Mucosa of stomach (tissue), 1 donor: ENCODE data around the gene TMEM244.

ENCODE experiments used
- H3K27me3 ChIP-seq: one replicate; pipeline ENCODE4 v1.7.0; 2013; ENCODE audit warnings: mild to moderate bottlenecking, low read length; ENCODE audit not compliant: control insufficient read depth, insufficient read depth
- H3K36me3 ChIP-seq: one replicate; pipeline ENCODE4 v1.7.0; 2013; ENCODE audit warnings: low read length; ENCODE audit not compliant: control insufficient read depth, insufficient read depth
- H3K4me1 ChIP-seq: one replicate; pipeline ENCODE4 v1.7.0; 2013; ENCODE audit warnings: mild to moderate bottlenecking, low read length; ENCODE audit not compliant: control insufficient read depth, insufficient read depth
- H3K4me3 ChIP-seq: one replicate; pipeline ENCODE4 v1.7.0; 2013; ENCODE audit warnings: low read length
- H3K9ac ChIP-seq: one replicate; pipeline ENCODE4 v1.7.0; 2013; ENCODE audit warnings: mild to moderate bottlenecking, low read length, moderate library complexity
- H3K9me3 ChIP-seq: one replicate; pipeline ENCODE4 v1.7.0; 2013; ENCODE audit warnings: mild to moderate bottlenecking, low read length, moderate library complexity; ENCODE audit not compliant: control insufficient read depth
- donor health status: Pancreatic carcinoma.

The TMEM244 gene

GRCh38 chr6:129793447-129793846, 67.7 kb downstream of the TMEM244 start:
- Histone ChIP-seq H3K4me1 (no peaks in the 10 kb centered on the region), H3K27me3 (no peaks in the 10 kb centered on the region), H3K9me3 (no peaks in the 10 kb centered on the region), H3K36me3 (no peaks in the 10 kb centered on the region), H3K9ac (no peak overlapping the region), H3K4me3 (no peak overlapping the region)

GRCh38 chr6:129792049-129792448, 69.1 kb downstream of the TMEM244 start:
- no peak overlapping the region for H3K4me3 ChIP-seq
- H3K9ac ChIP-seq, result no peak overlapping the region
- no peaks in the 10 kb centered on the region for H3K27me3 ChIP-seq
- H3K9me3 ChIP-seq, result no peaks in the 10 kb centered on the region
- no peaks in the 10 kb centered on the region for H3K4me1 ChIP-seq
- H3K36me3 ChIP-seq, result no peaks in the 10 kb centered on the region

- no peaks in the 10 kb centered on the region for H3K9me3 ChIP-seq
- no peaks in the 10 kb centered on the region for H3K4me1 ChIP-seq
- H3K4me3 ChIP-seq, result no peak overlapping the region
- no peaks in the 10 kb centered on the region for H3K27me3 ChIP-seq
- H3K9ac ChIP-seq, result no peak overlapping the region
- no peaks in the 10 kb centered on the region for H3K36me3 ChIP-seq
Observed at GRCh38 chr6:129790785-129791184, 70.3 kb downstream of the TMEM244 start.

GRCh38 chr6:129789974-129790373, 71.1 kb downstream of the TMEM244 start:
- Histone ChIP-seq H3K36me3 (no peaks in the 10 kb centered on the region), H3K9ac (no peak overlapping the region), H3K4me1 (no peaks in the 10 kb centered on the region), H3K27me3 (no peaks in the 10 kb centered on the region), H3K9me3 (no peaks in the 10 kb centered on the region), H3K4me3 (no peak overlapping the region)

GRCh38 chr6:129787816-129788215, 73.3 kb downstream of the TMEM244 start:
- Histone ChIP-seq H3K27me3 (no peaks in the 10 kb centered on the region), H3K4me3 (no peak overlapping the region), H3K9ac (no peak overlapping the region), H3K9me3 (no peaks in the 10 kb centered on the region), H3K4me1 (no peaks in the 10 kb centered on the region), H3K36me3 (no peaks in the 10 kb centered on the region)

- Histone ChIP-seq H3K9me3 (no peaks in the 10 kb centered on the region), H3K4me3 (no peak overlapping the region), H3K27me3 (no peaks in the 10 kb centered on the region), H3K9ac (no peak overlapping the region), H3K4me1 (no peaks in the 10 kb centered on the region), H3K36me3 (no peaks in the 10 kb centered on the region)
Observed at GRCh38 chr6:129786548-129786947, 74.6 kb downstream of the TMEM244 start.

GRCh38 chr6:129785756-129786135, 75.4 kb downstream of the TMEM244 start:
- Histone ChIP-seq H3K4me3 (no peak overlapping the region), H3K4me1 (no peaks in the 10 kb centered on the region), H3K27me3 (no peaks in the 10 kb centered on the region), H3K9ac (no peak overlapping the region), H3K36me3 (no peaks in the 10 kb centered on the region), H3K9me3 (no peaks in the 10 kb centered on the region)

- no peaks in the 10 kb centered on the region for H3K27me3 ChIP-seq
- no peaks in the 10 kb centered on the region for H3K9me3 ChIP-seq
- H3K36me3 ChIP-seq, result no peaks in the 10 kb centered on the region
- no peak overlapping the region for H3K4me3 ChIP-seq
- H3K9ac ChIP-seq, result no peak overlapping the region
- H3K4me1 ChIP-seq, result no peaks in the 10 kb centered on the region
Observed at GRCh38 chr6:129785047-129785755, 75.9 kb downstream of the TMEM244 start.
